GM18507 (cell line): ENCODE data around the gene ABCB9.
"Not testable (repeated sequence)": the region's sequence is repeated elsewhere in the genome, so short reads cannot be mapped to it uniquely, and the experiment has no call there.

Experiments used
- DNase-seq: peaks from one replicate; pipeline ENCODE4 v3.0.0; 2011; ENCODE audit warnings: low read depth; ENCODE audit not compliant: insufficient read length; ENCODE audit errors: extremely low spot score
- FAIRE-seq: peaks from 2 replicates; lab custom pipeline; 2011; peaks lifted over from hg19 to GRCh38; lab: Jason Lieb, UNC

Gene ABCB9

GRCh38 chr12:122947352-122947792 lies 18.9 kb downstream of the ABCB9 start:
- DNase-seq (no peak), FAIRE-seq (no peak)

GRCh38 chr12:122946690-122947341 lies 19.4 kb downstream of the ABCB9 start:
- FAIRE-seq (peak; percentile 90), DNase-seq (peak; percentile 60)

- DNase-seq (no peak), FAIRE-seq (no peak)
Measured at GRCh38 chr12:122944605-122945592, 21.4 kb downstream of the ABCB9 start.

GRCh38 chr12:122943196-122943595 lies 23.1 kb downstream of the ABCB9 start:
- FAIRE-seq: no peak
- DNase-seq: no peak

- DNase-seq: no peak
- no peak for FAIRE-seq
Measured at GRCh38 chr12:122942637-122943036, 23.6 kb downstream of the ABCB9 start.

GRCh38 chr12:122941351-122941750 lies 24.9 kb downstream of the ABCB9 start:
- FAIRE-seq, DNase-seq: not testable (repeated sequence)

GRCh38 chr12:122939125-122939524 lies 27.1 kb downstream of the ABCB9 start:
- DNase-seq (no peak), FAIRE-seq (no peak)

GRCh38 chr12:122937622-122938091 lies 28.6 kb downstream of the ABCB9 start:
- FAIRE-seq (no peak), DNase-seq (no peak)

- DNase-seq: no peak
- FAIRE-seq: no peak
Measured at GRCh38 chr12:122935318-122935717, 30.9 kb downstream of the ABCB9 start.

GRCh38 chr12:122934722-122935121 lies 31.5 kb downstream of the ABCB9 start:
- FAIRE-seq (peak; percentile 60), DNase-seq (no peak)

- DNase-seq: no peak
- no peak for FAIRE-seq
Measured at GRCh38 chr12:122932207-122932606, 34.1 kb downstream of the ABCB9 start.

GRCh38 chr12:122929812-122930211 lies 36.5 kb downstream of the ABCB9 start:
- FAIRE-seq (no peak), DNase-seq (no peak)

- DNase-seq (no peak), FAIRE-seq (no peak)
Measured at GRCh38 chr12:122929148-122929538, 37.1 kb downstream of the ABCB9 start.

GRCh38 chr12:122928404-122929147 lies 37.7 kb downstream of the ABCB9 start:
- FAIRE-seq: no peak

GRCh38 chr12:122927756-122928403 lies 38.4 kb downstream of the ABCB9 start:
- no peak for DNase-seq
- FAIRE-seq: no peak

More at GRCh38 chr12:122928404-122929147, 37.7 kb downstream of the ABCB9 start:
- no peak for DNase-seq

- DNase-seq (no peak), FAIRE-seq (no peak)
Measured at GRCh38 chr12:122921917-122922316, 44.3 kb downstream of the ABCB9 start.

- DNase-seq: no peak
- no peak for FAIRE-seq
Measured at GRCh38 chr12:122920687-122921086, 45.6 kb downstream of the ABCB9 start.

- DNase-seq (no peak), FAIRE-seq (no peak)
Measured at GRCh38 chr12:122918827-122919226, 47.4 kb downstream of the ABCB9 start.

- no peak for FAIRE-seq
- no peak for DNase-seq
Measured at GRCh38 chr12:122917507-122918121, 48.6 kb downstream of the ABCB9 start.
